Right lobe of liver (tissue), 6 donors: ENCODE results near the gene ZNF620. TPM values are rescaled to one million over a fixed set of nuclear protein-coding genes. Genes with fewer than 3 reads are reported as not detected.
"Not testable (repeated sequence)": the region's sequence is repeated elsewhere in the genome, so short reads cannot be mapped to it uniquely, and the experiment has no call there.

Experiments
- ATAC-seq, 4 donors: fragments of 200-7000 bp; cut with Tn5 transposase; one replicate each; pipeline ENCODE4 v1.9.1; 2020; ENCODE audit warnings: mild to moderate bottlenecking in 4 of 4, moderate library complexity in 4 of 4
- DNase-seq, 3 donors: peaks; one replicate each; pipeline ENCODE4 v3.0.0-alpha.2; 2020
- H3K27ac ChIP-seq, 3 donors: fragments of 200-600 bp; one replicate each; pipeline ENCODE4 v1.8.0; 2022
- H3K27me3 ChIP-seq, 2 donors: fragments of 200-600 bp; one replicate each; pipeline ENCODE4 v1.8.0; 2022
- H3K36me3 ChIP-seq, 4 donors: fragments of 200-600 bp; sonication (generic) in 1 of 4; one replicate each; pipeline versions ENCODE4 v1.5.1 to v1.8.0; 2017 to 2022; ENCODE audit warnings: control low read depth in 1 of 4
- H3K4me1 ChIP-seq, 4 donors: fragments of 200-600 bp; sonication (generic) in 1 of 4; one replicate each; pipeline versions ENCODE4 v1.5.1 to v1.8.0; 2017 to 2022; ENCODE audit warnings: control low read depth in 1 of 4
- H3K4me3 ChIP-seq, 3 donors: fragments of 200-600 bp; one replicate each; pipeline ENCODE4 v1.8.0; 2022
- H3K9me3 ChIP-seq, 4 donors: fragments of 200-600 bp; sonication (generic) in 1 of 4; one replicate each; pipeline versions ENCODE4 v1.5.1 to v1.8.0; 2017 to 2022; ENCODE audit warnings: control low read depth in 1 of 4
- POLR2A ChIP-seq: fragments of 450-650 bp; IDR thresholded peaks from one replicate; pipeline ENCODE4 v1.6.1; 2017; ENCODE audit warnings: antibody characterized with exemption, mild to moderate bottlenecking
- WGBS: methylation state at CpG from one replicate; pipeline ENCODE4 v1.1.6; 2018; ENCODE audit warnings: low coverage, low lambda C conversion rate; ENCODE audit not compliant: insufficient coverage; ENCODE audit errors: missing lambda C conversion rate; 5-methylcytosine and 5-hydroxymethylcytosine counted together
- intact Hi-C, 2 donors: fragments of 100-400 bp; cut with DNase I; formaldehyde crosslinking; loops; one replicate each; pipeline versions ENCODE4 v1.11.2 to v1.14.1; 2022
- total RNA-seq, 6 experiments: library from RNA; depleted of rRNA in 2 of 6; stranded (reverse); fragments of >200 nt in 2 of 6; fragmentation: NEBNext Ultra II Directional in 3 of 6; extraction: Animal tissue kit (Norgen Biotek cat#: 25700) in 3 of 6; gene quantifications; one replicate each; pipeline versions ENCODE4 v1.1.0 to v1.2.4, GENCODE V29; 2016 to 2023
- TF ChIP-seq, protein P1 (sequence below), 4 donors: fragments of 200-600 bp in 3 of 4; fragments of 450-650 bp in 1 of 4; IDR thresholded peaks; one replicate each; pipeline versions ENCODE4 v1.5.1 to v1.8.0; 2016 to 2022; ENCODE audit warnings: antibody characterized with exemption in 4 of 4, mild to moderate bottlenecking in 2 of 4
- donor health status: DM: no; HTN: yes; CAD: no.
- donor health status: DM: no; HTN: no; CAD: no.
- donor health status: DM: no; HTN: no; CAD: no.
- donor health status: DM: no; HTN: yes; CAD: no.
- donor health status: DM: no; HTN: yes; CAD: no.

ZNF620 gene
- total RNA-seq, 6 experiments from 2014 or later, result 1.1 to 2.3 (median 1.6) TPM

GRCh38 chr3:40534283-40534682 lies 28.4 kb downstream of the ZNF620 start:
- intact Hi-C loops, result no loop called here
- peaks cover 0 to 34% (median 17%) of the 10 kb centered on the region in 4 donors for H3K36me3 ChIP-seq

GRCh38 chr3:40546816-40547215 lies 41.0 kb downstream of the ZNF620 start:
- ATAC-seq, result no peak
- WGBS, result 71% methylated on average over 1 of the region's 1 CpG
- no peak overlapping the region for H3K4me3 ChIP-seq

More at GRCh38 chr3:40534283-40534682, 28.4 kb downstream of the ZNF620 start:
- Histone ChIP-seq H3K4me3 (no peak overlapping the region), H3K27ac (no peak overlapping the region), H3K9me3 (peaks cover 0 to 7% (median 3%) of the 10 kb centered on the region in 4 donors), H3K4me1 (no peaks in the 10 kb centered on the region), H3K27me3 (no peaks in the 10 kb centered on the region)
- DNase-seq (no peak), ATAC-seq (no peak)
- TF ChIP-seq, protein P1, sequence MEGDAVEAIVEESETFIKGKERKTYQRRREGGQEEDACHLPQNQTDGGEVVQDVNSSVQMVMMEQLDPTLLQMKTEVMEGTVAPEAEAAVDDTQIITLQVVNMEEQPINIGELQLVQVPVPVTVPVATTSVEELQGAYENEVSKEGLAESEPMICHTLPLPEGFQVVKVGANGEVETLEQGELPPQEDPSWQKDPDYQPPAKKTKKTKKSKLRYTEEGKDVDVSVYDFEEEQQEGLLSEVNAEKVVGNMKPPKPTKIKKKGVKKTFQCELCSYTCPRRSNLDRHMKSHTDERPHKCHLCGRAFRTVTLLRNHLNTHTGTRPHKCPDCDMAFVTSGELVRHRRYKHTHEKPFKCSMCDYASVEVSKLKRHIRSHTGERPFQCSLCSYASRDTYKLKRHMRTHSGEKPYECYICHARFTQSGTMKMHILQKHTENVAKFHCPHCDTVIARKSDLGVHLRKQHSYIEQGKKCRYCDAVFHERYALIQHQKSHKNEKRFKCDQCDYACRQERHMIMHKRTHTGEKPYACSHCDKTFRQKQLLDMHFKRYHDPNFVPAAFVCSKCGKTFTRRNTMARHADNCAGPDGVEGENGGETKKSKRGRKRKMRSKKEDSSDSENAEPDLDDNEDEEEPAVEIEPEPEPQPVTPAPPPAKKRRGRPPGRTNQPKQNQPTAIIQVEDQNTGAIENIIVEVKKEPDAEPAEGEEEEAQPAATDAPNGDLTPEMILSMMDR (IDR thresholded peaks at IDR 0.05), result no peak
- TF ChIP-seq POLR2A, result no peak

GRCh38 chr3:40550167-40550566 lies 44.3 kb downstream of the ZNF620 start:
- H3K4me3 ChIP-seq, result no peak overlapping the region
- ATAC-seq (no peak), DNase-seq (no peak)
- no peaks in the 10 kb centered on the region for H3K27me3 ChIP-seq
- intact Hi-C loops, result no loop called here
- H3K4me1 ChIP-seq, result no peaks in the 10 kb centered on the region
- TF ChIP-seq POLR2A, result no peak
- TF ChIP-seq, protein P1 (IDR thresholded peaks at IDR 0.05), result no peak
- no peaks in the 10 kb centered on the region for H3K36me3 ChIP-seq
- no peaks in the 10 kb centered on the region for H3K9me3 ChIP-seq
- WGBS, result 100% methylated on average over 1 of the region's 1 CpG
- H3K27ac ChIP-seq, result no peak overlapping the region

More at GRCh38 chr3:40546816-40547215, 41.0 kb downstream of the ZNF620 start:
- no peaks in the 10 kb centered on the region for H3K9me3 ChIP-seq
- TF ChIP-seq, protein P1 (IDR thresholded peaks at IDR 0.05), result no peak
- TF ChIP-seq POLR2A, result no peak
- H3K27ac ChIP-seq, result no peak overlapping the region
- DNase-seq, result no peak
- no peaks in the 10 kb centered on the region for H3K27me3 ChIP-seq
- intact Hi-C loops, result no loop called here
- H3K4me1 ChIP-seq, result no peaks in the 10 kb centered on the region
- H3K36me3 ChIP-seq, result no peaks in the 10 kb centered on the region

GRCh38 chr3:40557575-40558161 lies 51.8 kb downstream of the ZNF620 start:
- intact Hi-C loops, result no loop called here
- no peaks in the 10 kb centered on the region for H3K9me3 ChIP-seq
- 72% methylated on average over 7 of the region's 7 CpGs for WGBS
- no peaks in the 10 kb centered on the region for H3K4me1 ChIP-seq
- H3K36me3 ChIP-seq, result no peaks in the 10 kb centered on the region
- H3K27me3 ChIP-seq, result no peaks in the 10 kb centered on the region
- ATAC-seq (no peak), DNase-seq (no peak)
- no peak overlapping the region for H3K27ac ChIP-seq
- TF ChIP-seq, protein P1 (IDR thresholded peaks at IDR 0.05), result no peak
- TF ChIP-seq POLR2A, result no peak
- no peak overlapping the region for H3K4me3 ChIP-seq

- H3K9me3 ChIP-seq, ATAC-seq, DNase-seq, H3K27me3 ChIP-seq, H3K27ac ChIP-seq, H3K4me1 ChIP-seq, intact Hi-C loops, H3K36me3 ChIP-seq, H3K4me3 ChIP-seq: not testable (repeated sequence)
- 95% methylated on average over 7 of the region's 9 CpGs for WGBS
Measured at GRCh38 chr3:40562482-40562881, 56.6 kb downstream of the ZNF620 start.

GRCh38 chr3:40565629-40566028 lies 59.8 kb downstream of the ZNF620 start:
- H3K9me3 ChIP-seq, H3K4me3 ChIP-seq, H3K4me1 ChIP-seq, ATAC-seq, H3K36me3 ChIP-seq, H3K27me3 ChIP-seq, H3K27ac ChIP-seq, DNase-seq, intact Hi-C loops: not testable (repeated sequence)
- 65% methylated on average over 4 of the region's 5 CpGs for WGBS
